Neural cell (in vitro differentiated cells): ENCODE data around the gene FBXO4. TPM values are rescaled to one million over a fixed set of nuclear protein-coding genes. Genes with fewer than 3 reads are reported as not detected.
"Not testable (repeated sequence)": the region's sequence is repeated elsewhere in the genome, so short reads cannot be mapped to it uniquely, and the experiment has no call there.

Experiments used
- H2AFZ ChIP-seq: fragments of 200-600, 300-800 bp; sonication (generic), shearing (Covaris generic); 2 replicates; pipeline ENCODE4 v1.6.0; 2014; ENCODE audit warnings: low read depth, mild to moderate bottlenecking, antibody characterized with exemption, low read length, moderate library complexity
- H3F3A ChIP-seq: fragments of 200-600 bp; shearing (Covaris generic); 2 replicates; pipeline ENCODE4 v1.6.1; 2016; ENCODE audit warnings: mild to moderate bottlenecking, moderate library complexity, mixed read lengths, antibody characterized with exemption, low read length; ENCODE audit not compliant: insufficient read depth, poor library complexity, severe bottlenecking
- H3K27ac ChIP-seq: fragments of 200-600, 300-800 bp; sonication (generic), shearing (Covaris generic); 2 replicates; pipeline ENCODE4 v1.5.1; 2014; ENCODE audit warnings: mild to moderate bottlenecking, low read length, moderate library complexity
- H3K27me3 ChIP-seq: fragments of 300-800, 200-600 bp; sonication (generic), shearing (Covaris generic); 2 replicates; pipeline ENCODE4 v1.6.0; 2014; ENCODE audit warnings: mild to moderate bottlenecking, low read depth, low read length, moderate library complexity; ENCODE audit not compliant: insufficient read depth
- H3K36me3 ChIP-seq: fragments of 300-800, 200-600 bp; sonication (generic), shearing (Covaris generic); 2 replicates; pipeline ENCODE4 v1.5.1; 2014; ENCODE audit warnings: mild to moderate bottlenecking, antibody characterized with exemption, low read length, moderate library complexity; ENCODE audit not compliant: insufficient read depth
- H3K4me2 ChIP-seq: fragments of 300-800, 200-600 bp; sonication (generic), shearing (Covaris generic); 2 replicates; pipeline ENCODE4 v1.6.0; 2014; ENCODE audit warnings: mild to moderate bottlenecking, low read length
- H3K4me3 ChIP-seq: fragments of 300-800, 200-600 bp; sonication (generic), shearing (Covaris generic); 2 replicates; pipeline ENCODE4 v1.5.1; 2014; ENCODE audit warnings: mild to moderate bottlenecking, low read length, moderate library complexity
- H3K79me2 ChIP-seq: fragments of 200-600 bp; shearing (Covaris generic); replicated peaks from 2 replicates; pipeline ENCODE4 v1.6.0; 2014; ENCODE audit warnings: mild to moderate bottlenecking, low read length, moderate library complexity; ENCODE audit not compliant: insufficient read depth
- H3K9ac ChIP-seq: fragments of 300-800, 200-600 bp; sonication (generic), shearing (Covaris generic); 2 replicates; pipeline ENCODE4 v1.6.1; 2016; ENCODE audit warnings: mild to moderate bottlenecking, low read length, mixed read lengths
- H3K9me2 ChIP-seq: fragments of 200-600 bp; shearing (Covaris generic); 2 replicates; pipeline ENCODE4 v1.6.1; 2016; ENCODE audit warnings: mild to moderate bottlenecking, low read length, mixed read lengths; ENCODE audit not compliant: insufficient read depth
- H3K9me3 ChIP-seq: fragments of 200-600, 300-800 bp; sonication (generic), shearing (Covaris generic); 2 replicates; pipeline ENCODE4 v1.6.1; 2016; ENCODE audit warnings: mild to moderate bottlenecking, mixed run types, low read length, moderate library complexity, mixed read lengths
- H4K20me1 ChIP-seq: fragments of 200-600 bp; shearing (Covaris generic); 2 replicates; pipeline ENCODE4 v1.6.1; 2016; ENCODE audit warnings: mild to moderate bottlenecking, mixed run types; ENCODE audit not compliant: insufficient read depth
- CTCF ChIP-seq: fragments of 450-650 bp; IDR thresholded peaks from 2 replicates; pipeline ENCODE4 v1.5.1; 2014; ENCODE audit warnings: antibody characterized with exemption, mild to moderate bottlenecking, moderate library complexity; ENCODE audit not compliant: poor library complexity, severe bottlenecking
- EP300 ChIP-seq: fragments of 450-650 bp; conservative IDR thresholded peaks from 2 replicates; pipeline ENCODE4 v1.6.1; 2014; ENCODE audit warnings: antibody characterized with exemption, mild to moderate bottlenecking, moderate library complexity; ENCODE audit not compliant: poor library complexity, severe bottlenecking
- EZH2 ChIP-seq: fragments of 200-600, 300-800 bp; shearing (Covaris generic), sonication (generic); IDR thresholded peaks from 2 replicates; pipeline ENCODE4 v1.6.1; 2014; ENCODE audit warnings: antibody characterized with exemption, low read length, borderline replicate concordance, mild to moderate bottlenecking; ENCODE audit not compliant: insufficient read depth, poor library complexity, severe bottlenecking
- MXI1 ChIP-seq: fragments of 450-650 bp; conservative IDR thresholded peaks from 2 replicates; pipeline ENCODE4 v1.6.1; 2014; ENCODE audit warnings: antibody characterized with exemption, mild to moderate bottlenecking; ENCODE audit not compliant: poor library complexity, severe bottlenecking
- POLR2AphosphoS5 ChIP-seq: IDR thresholded peaks from 2 replicates; pipeline ENCODE4 v1.6.1; 2012
- RAD21 ChIP-seq: fragments of 450-650 bp; conservative IDR thresholded peaks from 2 replicates; pipeline ENCODE4 v1.6.1; 2014; ENCODE audit warnings: antibody characterized with exemption, mild to moderate bottlenecking, moderate library complexity
- SMC3 ChIP-seq: fragments of 450-650 bp; conservative IDR thresholded peaks from 2 replicates; pipeline ENCODE4 v1.6.1; 2014; ENCODE audit warnings: antibody characterized with exemption, mild to moderate bottlenecking, moderate library complexity; ENCODE audit not compliant: poor library complexity
- TAF1 ChIP-seq: IDR thresholded peaks from 2 replicates; pipeline ENCODE4 v1.6.1; 2012; ENCODE audit warnings: low read depth
- polyA plus RNA-seq: library from polyadenylated mRNA; depleted of rRNA; stranded (reverse); fragments of >200 nt; gene quantifications from 2 replicates; pipeline ENCODE4 v1.2.3, GENCODE V29; 2014
- TF ChIP-seq, protein P1 (sequence below): IDR thresholded peaks from 2 replicates; pipeline ENCODE4 v1.6.1; 2012; ENCODE audit warnings: borderline replicate concordance

The FBXO4 gene
- polyA plus RNA-seq, 1 donor from 2014 or later: 3.9 TPM

DNA sequence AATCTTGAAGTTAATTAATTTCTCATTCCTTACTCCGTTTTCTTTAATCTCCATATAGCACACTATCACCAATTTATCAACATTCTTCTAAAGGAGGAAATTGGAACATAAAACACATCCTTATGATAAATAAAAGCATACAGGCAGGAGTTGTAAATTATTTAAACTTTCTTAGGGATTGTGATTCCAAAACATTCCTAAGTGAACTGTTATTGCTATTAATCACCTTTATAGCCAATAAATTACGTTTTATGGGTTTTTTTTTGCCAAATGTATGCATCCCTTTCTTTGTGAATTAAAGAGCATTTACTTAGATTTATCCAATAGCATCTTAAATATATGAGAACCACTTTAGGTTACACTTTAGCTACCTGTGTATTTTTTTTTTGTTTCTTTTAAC, 55.3 kb downstream of the FBXO4 start:
- TF ChIP-seq TAF1: no peak
- no peak for TF ChIP-seq SMC3
- no peak for TF ChIP-seq POLR2AphosphoS5
- no peak for TF ChIP-seq EZH2
- no peak for TF ChIP-seq EP300
- no peak for TF ChIP-seq CTCF
- TF ChIP-seq, protein P1, sequence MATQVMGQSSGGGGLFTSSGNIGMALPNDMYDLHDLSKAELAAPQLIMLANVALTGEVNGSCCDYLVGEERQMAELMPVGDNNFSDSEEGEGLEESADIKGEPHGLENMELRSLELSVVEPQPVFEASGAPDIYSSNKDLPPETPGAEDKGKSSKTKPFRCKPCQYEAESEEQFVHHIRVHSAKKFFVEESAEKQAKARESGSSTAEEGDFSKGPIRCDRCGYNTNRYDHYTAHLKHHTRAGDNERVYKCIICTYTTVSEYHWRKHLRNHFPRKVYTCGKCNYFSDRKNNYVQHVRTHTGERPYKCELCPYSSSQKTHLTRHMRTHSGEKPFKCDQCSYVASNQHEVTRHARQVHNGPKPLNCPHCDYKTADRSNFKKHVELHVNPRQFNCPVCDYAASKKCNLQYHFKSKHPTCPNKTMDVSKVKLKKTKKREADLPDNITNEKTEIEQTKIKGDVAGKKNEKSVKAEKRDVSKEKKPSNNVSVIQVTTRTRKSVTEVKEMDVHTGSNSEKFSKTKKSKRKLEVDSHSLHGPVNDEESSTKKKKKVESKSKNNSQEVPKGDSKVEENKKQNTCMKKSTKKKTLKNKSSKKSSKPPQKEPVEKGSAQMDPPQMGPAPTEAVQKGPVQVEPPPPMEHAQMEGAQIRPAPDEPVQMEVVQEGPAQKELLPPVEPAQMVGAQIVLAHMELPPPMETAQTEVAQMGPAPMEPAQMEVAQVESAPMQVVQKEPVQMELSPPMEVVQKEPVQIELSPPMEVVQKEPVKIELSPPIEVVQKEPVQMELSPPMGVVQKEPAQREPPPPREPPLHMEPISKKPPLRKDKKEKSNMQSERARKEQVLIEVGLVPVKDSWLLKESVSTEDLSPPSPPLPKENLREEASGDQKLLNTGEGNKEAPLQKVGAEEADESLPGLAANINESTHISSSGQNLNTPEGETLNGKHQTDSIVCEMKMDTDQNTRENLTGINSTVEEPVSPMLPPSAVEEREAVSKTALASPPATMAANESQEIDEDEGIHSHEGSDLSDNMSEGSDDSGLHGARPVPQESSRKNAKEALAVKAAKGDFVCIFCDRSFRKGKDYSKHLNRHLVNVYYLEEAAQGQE: no peak
- TF ChIP-seq MXI1: no peak
- no peak for TF ChIP-seq RAD21

GRCh38 chr5:41980870-41981269, 55.8 kb downstream of the FBXO4 start:
- Histone ChIP-seq H3K36me3 (no peaks in the 10 kb centered on the region), H3K9me2 (no peaks in the 10 kb centered on the region), H3K27ac (no peak overlapping the region), H3K4me3 (no peak overlapping the region), H3K4me2 (no peak overlapping the region), H3K27me3 (no peaks in the 10 kb centered on the region), H2AFZ (no peak overlapping the region), H3F3A (no peaks in the 10 kb centered on the region), H4K20me1 (no peaks in the 10 kb centered on the region), H3K9me3 (no peaks in the 10 kb centered on the region), H3K79me2 (no peaks in the 10 kb centered on the region), H3K9ac (no peak overlapping the region)
- TF ChIP-seq MXI1 (no peak), POLR2AphosphoS5 (no peak), EZH2 (no peak), TAF1 (no peak), EP300 (no peak)
- TF ChIP-seq, protein P1: no peak

More for the DNA sequence above, 55.3 kb downstream of the FBXO4 start:
- Histone ChIP-seq H2AFZ (no peak overlapping the region), H3K79me2 (no peaks in the 10 kb centered on the region), H3K27me3 (no peaks in the 10 kb centered on the region), H3K27ac (no peak overlapping the region), H4K20me1 (no peaks in the 10 kb centered on the region), H3K36me3 (no peaks in the 10 kb centered on the region), H3K4me2 (no peak overlapping the region), H3K9ac (no peak overlapping the region), H3F3A (no peaks in the 10 kb centered on the region), H3K9me2 (no peaks in the 10 kb centered on the region), H3K9me3 (no peaks in the 10 kb centered on the region), H3K4me3 (no peak overlapping the region)

- not testable (repeated sequence) for H3K27ac ChIP-seq, H3K36me3 ChIP-seq, H2AFZ ChIP-seq, H3K4me2 ChIP-seq, H3K9me3 ChIP-seq, H3F3A ChIP-seq, H3K79me2 ChIP-seq, H3K27me3 ChIP-seq, H3K9ac ChIP-seq, H3K9me2 ChIP-seq, H3K4me3 ChIP-seq, H4K20me1 ChIP-seq
Observed at GRCh38 chr5:41982858-41983257, 57.8 kb downstream of the FBXO4 start.
